Measurements from ENCODE around the gene CYP27B1. TPM values are rescaled to one million over a fixed set of nuclear protein-coding genes. Genes with fewer than 3 reads are reported as not detected.

Gene CYP27B1
- total RNA-seq, 1 donor from 2014 or later, result 3.8 TPM

DNA sequence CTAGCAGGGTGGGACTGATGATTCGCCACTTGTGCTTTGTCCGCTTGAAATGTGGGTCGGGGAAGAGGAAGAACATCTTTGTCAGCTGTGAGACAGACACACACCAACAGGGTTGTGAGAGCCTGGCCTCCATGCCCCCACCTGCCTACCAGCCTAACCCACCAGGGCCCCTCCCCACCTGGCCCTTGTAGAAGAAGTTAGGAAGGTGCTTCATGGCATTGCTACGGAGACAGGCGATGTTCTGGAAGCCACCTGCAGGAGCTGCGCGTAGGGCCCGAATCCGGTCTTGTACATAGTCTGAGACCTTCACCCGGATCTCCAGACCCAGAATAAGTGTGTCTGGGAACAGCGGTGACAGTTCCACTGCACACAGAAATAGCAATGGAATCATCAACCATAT is 2.7 kb upstream of the CYP27B1 start:
- intact Hi-C loops (cut with micrococcal nuclease), result no loop called here

DNA sequence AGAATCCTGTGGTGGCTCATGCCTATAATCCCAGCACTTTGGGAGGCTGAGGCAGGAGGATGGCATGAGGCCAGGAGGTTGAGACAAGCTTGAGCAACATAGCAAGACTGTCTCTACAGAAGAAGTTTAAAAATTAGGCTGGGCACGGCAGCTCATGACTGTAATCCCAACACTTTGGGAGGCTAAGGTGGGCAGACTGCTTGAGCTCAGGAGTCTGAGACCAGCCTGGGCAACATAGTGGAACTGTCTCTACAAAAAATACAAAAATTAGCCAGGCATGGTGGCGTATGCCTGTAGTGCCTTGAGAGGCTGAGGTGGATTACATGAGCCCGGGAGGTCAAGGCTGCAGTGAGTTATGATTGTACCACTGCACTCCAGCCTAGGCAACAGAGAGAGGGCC is 998 bp upstream of the CYP27B1 start:
- intact Hi-C loops (cut with micrococcal nuclease), result no loop called here

DNA sequence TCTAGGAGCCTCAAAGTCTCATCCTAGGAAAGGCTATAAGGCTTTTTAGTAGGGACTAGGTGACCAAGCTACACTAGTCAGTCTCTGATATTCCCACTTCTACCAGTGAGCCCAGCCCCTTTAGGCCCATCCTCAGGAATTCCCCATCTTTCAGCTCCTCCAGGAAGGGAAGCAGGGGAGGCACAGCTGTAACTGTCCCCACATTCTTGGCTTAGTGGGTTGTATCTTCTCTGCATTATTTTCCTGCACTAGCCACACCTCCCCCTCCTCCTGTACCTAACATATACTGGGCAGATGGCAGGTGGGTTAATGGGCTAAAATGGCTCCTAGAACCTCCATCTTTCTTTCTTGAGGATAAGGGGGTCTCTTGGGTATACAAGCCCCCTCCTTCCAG is 424 bp upstream of the CYP27B1 start:
- intact Hi-C loops (cut with micrococcal nuclease), result no loop called here

DNA sequence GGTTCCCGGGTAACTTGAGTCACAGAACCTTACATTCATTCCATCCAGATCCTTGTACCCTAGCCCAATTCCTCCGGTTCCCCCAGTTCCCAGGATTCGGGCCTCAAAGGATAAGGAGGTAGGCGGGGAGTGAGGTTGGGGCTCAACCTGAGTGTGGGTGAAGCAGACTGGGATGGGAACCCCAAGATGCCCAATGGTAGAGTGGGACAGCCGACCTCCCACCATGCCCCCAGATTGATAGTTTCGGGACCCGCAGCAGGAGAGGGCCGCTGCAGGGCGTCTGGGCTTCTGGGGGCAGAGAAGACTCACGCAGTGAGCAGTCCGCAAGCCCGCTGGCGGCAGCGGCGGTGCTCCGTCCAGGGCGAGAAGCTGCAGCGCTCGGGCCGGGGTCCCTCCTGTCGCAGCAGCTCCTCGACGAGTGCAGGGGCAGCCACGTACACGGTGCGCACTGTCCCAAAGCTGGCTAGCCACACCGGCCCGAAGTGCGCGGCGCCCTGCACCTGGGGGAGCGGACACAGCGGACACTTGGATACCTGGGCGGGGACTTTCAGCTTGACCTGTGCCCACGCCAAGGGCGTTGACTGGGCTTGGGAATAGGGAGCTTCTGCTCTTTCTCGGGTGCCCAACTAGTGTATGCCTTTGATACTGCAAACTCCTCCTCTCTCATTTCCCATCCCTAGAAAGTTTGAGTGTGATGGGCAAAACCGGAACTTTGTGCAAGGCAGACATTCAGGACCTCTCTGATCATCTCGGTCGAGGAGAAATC is 997 bp downstream of the CYP27B1 start:
- intact Hi-C loops (cut with micrococcal nuclease), result loop anchor here (2.0 kb wide), 1 partner anchor 17 kb away; the partner anchor contains the start of gene TSFM

DNA sequence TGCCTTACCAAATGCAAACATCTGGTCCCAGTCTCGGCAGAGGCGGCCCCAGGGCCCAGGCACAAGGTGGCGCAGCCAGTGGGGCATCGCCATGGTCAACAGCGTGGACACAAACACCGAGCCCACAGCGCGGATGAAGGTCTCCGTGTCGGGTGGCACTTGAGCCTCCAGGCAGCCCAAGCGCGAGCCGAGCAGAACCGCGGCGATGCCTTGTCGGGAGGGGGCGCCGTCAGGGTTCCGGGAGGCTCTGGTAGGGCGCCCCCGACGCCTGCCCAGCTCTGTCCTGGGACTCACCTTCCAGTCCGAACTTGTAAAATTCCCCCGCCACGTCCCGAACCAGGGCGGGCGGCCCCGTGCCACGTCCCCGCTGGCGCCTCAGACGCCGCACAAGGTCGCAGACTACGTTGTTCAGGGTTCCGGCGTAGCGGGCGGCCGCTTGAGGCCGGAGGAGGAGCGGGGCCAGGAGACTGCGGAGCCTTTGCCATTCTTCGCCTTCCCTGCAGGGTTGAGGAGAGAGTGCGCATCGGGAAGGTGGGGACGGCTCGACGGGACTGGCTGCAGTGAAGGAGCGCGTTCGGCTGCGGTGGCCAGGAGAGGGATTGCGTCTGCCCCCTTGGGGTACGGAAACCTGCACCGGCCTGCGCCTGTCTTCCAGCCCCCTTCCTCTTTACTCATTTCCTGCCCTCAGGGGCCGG is 1.7 kb downstream of the CYP27B1 start:
- intact Hi-C loops (cut with micrococcal nuclease), result loop anchor here (2.0 kb wide), 1 partner anchor 18 kb away; the partner anchor contains the start of gene TSFM

DNA sequence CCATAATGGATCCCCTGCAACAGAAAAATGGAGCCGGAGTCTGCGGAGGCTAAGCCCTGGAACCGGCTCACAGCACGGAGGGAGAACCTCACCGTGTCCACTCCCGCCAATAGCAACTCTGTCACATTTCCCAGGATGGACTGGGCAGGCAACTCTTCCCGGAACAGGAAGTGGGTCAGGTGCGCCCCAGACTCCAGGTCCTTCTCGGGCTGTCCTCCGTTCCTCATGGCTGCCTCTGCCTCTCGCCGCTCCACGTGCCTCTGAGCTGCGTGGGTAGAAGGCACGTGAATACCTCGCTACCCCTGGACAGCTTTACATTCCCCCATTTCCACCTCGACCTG is 2.2 kb downstream of the CYP27B1 start:
- intact Hi-C loops (cut with micrococcal nuclease), result loop anchor here (1.0 to 2.0 kb wide), 2 partner anchors 8 to 18 kb away; partner anchors contain the start of gene TSFM

DNA sequence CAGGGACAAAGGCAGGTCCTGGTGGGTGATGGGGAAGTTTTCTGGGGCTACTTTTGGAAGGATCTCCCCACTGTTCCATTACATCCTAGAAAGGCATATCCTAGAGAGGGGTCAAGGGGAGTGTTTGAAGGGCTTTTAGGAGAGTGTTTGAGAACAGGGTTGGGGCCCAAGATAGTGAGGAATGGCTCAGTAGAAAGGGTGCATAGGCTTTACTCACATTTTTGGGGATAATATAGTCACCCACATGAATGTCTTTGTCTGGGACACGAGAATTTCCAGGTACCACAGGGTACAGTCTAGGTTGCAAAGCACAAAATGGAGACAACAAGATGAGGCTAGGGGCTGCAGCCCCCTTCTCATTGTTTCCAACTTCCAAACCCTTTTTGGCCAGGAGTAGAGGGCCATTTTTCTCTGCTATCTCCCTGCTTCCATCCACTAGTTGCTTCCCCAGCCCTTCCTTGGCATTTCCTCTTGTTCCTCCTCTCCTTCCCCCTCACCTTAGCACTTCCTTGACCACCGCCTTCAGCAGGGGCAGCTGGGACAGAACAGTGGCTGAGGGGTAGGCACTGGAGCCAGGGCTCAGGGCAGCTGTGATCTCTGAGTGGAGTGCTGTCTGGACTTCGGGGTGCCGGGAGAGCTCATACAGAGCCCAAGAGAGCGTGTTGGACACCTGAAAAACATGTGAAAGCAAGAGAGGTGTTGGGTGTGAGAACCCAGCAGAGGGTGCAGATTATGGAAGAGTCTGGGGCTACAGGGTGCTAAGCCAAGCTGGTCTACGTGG is 2.8 kb downstream of the CYP27B1 start:
- intact Hi-C loops (cut with micrococcal nuclease), result loop anchor here (1.0 to 2.0 kb wide), 2 partner anchors 8 to 19 kb away; partner anchors contain the start of gene TSFM

DNA sequence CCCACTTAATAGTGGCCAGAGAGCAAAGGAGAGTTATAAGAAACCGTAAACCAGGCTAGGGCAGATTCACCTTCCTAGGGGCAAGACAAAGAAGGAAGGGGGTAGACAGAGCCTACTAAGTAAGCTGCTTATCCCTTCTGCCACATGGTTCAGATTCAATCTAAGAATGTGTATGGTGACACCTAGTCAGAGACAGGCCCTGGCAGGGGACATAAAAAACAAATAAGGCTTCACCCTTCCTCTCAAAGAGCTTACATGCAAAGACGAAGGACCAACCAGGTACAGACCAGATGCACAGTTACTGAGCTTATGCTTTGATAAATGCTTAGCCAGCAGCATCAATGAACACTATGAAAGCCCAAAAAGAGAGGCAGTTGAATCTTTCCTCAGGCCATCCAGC is 4.4 kb downstream of the CYP27B1 start:
- intact Hi-C loops (cut with micrococcal nuclease), result no loop called here

DNA sequence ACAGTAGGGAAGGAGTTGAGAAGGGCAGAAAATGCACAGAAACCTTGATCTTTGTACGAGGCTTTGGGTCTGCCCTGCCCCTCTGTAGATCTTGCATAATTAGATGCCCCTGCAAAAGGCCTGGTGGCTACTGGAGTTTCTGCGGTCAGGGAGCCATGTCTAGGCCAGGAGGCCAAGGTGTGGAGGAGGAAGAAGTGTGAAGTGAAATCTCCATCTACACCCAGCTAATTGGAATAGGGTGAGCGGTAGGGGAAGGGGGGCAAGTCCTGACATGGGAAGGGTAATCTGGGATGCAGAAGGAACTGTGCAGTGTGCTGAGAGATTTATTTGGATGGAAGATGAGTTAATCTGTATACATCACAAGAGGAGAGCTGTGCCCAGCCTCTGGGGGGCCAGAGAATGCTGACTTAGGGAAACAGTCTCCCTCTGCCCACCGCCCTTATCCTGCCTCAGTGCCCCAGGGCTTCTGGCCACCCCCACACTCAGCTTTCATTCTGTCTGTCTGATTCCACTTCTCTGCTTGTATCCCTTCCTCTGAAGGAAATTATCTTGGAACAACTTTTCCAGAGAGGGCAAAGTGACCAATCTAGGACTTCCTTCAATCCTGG is 5.4 kb downstream of the CYP27B1 start:
- intact Hi-C loops (cut with micrococcal nuclease), result no loop called here

DNA sequence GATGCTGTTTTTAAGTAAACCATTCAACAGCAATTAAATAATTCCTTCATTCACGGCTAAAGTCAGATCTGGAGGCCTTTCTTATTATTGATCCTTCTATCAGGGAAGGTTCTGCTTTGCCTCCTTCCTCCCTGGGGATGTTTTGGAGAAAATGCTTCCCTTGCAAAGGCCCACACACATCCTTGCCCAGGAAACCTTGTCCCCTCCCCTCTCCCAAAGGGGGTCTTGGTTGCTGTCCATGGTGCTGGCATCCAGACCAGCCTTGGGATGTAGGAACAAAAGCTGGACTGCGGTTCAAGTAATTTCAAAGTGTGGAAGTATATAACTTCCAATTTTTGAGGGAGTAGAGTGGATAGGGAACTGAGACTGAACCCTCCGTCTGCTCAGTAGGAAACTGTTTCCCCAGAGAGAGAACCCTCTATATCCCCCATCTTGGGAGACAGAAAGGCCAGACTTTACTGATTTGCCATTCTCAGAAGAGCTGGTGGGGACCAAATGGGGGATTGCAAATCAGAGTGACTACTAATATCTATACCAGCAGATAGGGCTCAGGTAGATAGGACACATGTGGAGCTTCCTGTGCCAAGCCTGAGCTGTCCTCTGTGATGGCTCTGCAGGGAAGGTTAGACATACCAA is 6.4 kb downstream of the CYP27B1 start:
- intact Hi-C loops (cut with micrococcal nuclease), result no loop called here

DNA sequence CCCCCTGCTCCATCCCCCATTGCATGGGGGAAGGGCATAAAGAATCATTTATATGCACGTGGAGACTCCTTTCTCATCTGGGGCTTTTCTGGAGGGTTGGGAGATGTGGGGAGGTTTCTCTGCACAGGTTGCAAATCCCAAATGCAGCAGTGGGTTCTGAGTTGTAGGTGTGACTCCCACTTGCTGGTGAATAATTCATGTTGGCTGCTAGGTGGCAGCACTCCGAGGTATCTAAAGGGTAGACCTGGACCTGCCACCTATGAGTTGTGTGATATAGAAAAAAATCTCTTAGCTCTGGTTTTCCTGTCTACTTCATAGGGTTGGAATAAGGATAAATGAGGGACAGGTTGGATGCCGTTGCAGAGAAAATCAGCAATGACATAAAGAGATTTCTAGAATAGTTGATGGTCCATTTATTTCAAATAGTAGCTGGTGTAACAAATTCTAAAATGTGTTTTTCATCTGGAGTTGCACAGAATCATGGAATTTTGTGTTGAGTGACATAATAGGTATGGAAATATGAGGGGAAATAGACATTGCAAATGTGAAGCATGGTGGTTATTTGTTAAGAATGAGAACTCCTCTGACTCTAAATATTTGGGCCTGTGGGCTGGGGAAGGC is 7.4 kb downstream of the CYP27B1 start:
- intact Hi-C loops (cut with micrococcal nuclease), result loop anchor here (1.0 to 10.0 kb wide), 2 partner anchors 13 to 1035 kb away; partner anchors contain the start of genes EEF1AKMT3, METTL1 and NACA

DNA sequence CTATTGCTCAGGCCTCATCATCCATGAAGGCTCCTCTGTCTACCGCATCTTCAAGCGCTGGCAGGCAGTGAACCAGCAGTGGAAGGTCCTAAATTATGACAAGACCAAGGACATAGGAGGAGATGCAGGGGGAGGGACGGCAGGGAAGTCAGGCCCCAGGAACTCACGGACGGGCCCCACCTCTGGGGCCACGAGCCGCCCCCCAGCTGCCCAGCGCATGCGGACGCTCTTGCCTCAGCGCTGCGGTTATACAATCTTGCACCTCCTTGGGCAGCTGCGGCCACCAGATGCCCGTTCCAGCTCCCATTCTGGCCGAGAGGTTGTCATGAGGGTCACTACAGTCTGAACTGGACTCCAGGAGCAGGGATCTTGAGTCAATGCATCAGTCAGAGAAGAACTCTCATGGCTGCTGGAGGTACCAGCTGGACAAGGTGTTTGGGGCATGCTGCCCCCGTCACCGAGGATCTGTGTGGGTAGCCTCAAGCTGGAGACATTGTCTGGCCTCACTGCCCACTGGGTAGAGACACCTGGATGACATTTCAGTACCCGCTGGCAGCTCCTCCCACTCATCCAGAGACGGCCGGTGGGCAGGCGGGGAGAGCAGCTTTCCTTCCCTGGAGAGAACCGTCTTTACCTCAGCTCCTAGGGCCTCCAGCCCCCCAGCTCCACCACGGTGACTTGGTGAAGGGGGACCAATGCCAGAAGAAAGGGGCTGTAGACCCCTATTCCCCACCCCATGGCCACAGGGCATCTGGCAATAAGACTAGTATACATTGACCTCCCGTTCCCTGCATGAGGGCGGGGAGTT is 8.1 kb downstream of the CYP27B1 start:
- intact Hi-C loops (cut with micrococcal nuclease), result loop anchor here (1.0 to 10.0 kb wide), 2 partner anchors 14 to 1034 kb away; partner anchors contain the start of genes EEF1AKMT3, METTL1 and NACA

DNA sequence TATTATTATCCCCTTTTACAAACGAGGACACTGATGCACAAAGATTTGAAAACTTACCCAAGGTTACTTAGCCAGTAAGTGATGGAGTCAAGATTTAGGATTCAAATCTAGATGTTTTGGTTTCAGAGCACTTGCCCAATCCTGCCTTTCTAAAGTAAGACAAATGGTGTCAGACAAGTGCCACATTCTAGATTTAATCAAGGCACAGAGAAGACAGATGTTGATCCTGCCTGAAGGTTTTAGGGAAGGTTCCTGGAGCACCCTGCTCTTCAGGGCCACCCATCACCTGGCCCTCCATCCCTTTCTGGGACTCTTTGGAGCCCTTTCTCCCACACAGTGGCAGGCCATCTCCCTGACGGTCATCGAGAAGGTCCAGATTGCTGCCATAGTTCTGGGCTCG is 9.1 kb downstream of the CYP27B1 start:
- intact Hi-C loops (cut with micrococcal nuclease), result loop anchor here (2.0 to 10.0 kb wide), 2 partner anchors 81 to 1033 kb away; partner anchors contain the start of gene NACA

DNA sequence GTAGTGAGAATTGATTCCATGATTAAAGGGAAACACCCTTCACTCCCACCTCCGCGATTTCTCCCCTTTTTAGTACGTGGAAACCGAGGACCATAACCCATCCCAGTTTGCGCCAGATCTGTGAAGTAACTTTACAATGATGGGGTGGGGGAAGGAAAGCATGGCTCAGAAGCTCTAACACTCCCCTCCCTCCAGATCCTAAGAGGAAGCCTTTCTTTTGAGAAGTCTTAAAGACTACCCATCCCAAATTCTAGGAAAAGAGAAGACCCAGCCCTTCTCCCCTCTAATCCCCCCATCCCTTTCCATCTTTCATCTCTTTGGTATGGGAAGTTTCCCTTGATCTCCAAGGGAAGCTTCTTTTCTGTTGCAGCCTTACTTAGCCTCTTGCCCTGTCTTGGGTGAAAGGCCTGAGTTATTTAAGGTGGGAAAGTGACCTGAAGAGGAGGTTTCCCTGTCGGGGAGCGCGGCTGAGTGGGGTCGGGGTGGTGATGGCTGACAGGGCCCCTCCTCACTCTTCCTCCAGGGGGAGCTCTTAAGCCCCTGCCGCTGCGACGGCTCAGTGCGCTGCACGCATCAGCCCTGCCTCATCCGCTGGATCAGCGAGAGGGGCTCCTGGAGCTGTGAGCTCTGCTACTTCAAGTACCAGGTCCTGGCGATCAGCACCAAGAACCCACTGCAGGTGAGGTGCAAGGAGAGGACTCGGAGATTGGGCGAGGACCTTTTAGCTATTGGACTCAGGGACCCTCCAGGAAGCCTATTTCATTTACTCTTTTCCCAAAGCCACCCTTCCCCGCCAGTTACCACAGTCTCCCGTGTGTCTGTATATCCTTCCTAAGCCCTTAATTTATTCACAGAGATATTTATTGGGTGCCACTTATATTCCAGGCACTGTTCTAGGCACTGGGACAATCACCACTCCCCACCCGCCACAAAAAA is 10.2 kb downstream of the CYP27B1 start:
- intact Hi-C loops (cut with micrococcal nuclease), result loop anchor here (1.0 to 10.0 kb wide), 5 partner anchors 8 to 1032 kb away; partner anchors contain the start of genes NACA and TSFM

DNA sequence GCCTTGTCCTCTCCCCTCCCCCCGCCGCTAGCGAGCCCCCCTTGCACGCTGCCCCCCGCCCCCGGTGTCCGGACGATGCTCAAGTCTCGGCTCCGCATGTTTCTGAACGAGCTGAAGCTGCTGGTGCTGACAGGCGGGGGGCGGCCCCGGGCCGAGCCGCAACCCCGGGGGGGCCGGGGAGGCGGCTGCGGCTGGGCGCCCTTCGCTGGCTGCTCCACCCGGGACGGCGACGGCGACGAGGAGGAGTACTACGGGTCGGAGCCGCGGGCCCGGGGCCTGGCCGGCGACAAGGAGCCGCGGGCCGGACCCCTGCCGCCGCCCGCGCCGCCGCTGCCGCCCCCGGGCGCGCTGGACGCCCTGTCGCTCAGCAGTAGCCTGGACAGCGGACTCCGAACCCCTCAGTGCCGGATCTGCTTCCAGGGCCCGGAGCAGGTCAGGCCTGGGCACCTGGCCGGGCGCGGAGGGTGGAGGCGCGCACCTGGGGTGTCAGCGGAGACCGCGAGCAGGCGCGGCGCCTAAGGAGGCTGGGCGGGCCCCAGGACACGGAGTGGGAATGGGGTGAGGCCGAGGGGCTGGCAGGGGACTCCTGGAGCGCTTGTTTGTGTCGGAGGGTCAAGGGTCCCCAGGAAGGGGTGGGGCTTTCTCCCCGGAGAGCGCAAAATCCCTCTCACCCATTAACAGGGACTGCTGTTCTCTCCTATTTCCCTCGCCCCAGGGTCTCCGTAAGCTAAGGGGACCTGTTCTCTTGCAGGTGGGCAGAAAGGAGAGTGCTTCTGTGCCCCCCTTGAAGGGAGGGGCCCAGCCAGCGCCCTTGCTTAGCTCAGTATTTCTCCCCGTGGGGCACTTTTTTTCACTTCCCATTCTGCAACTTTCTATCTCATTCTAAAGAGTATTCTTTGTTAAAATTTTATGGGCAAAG is 11.2 kb downstream of the CYP27B1 start:
- intact Hi-C loops (cut with micrococcal nuclease), result loop anchor here (1.0 to 10.0 kb wide), 6 partner anchors 9 to 1031 kb away; partner anchors contain the start of genes NACA and TSFM

DNA sequence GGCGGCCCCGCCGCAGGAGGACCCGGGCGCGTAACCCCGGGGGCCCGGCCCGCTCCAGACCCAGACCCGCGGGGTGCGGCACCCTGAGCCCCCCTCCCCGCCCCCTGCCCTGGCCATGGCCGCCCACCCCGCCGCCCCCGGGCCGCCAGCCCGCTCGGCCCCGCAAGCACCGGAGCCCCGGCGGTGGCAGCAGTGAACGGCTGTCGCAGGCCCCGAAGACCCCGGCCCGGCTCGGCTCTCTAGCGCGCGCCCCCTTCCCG is 11.8 kb downstream of the CYP27B1 start:
- intact Hi-C loops (cut with micrococcal nuclease), result loop anchor here (2.0 to 10.0 kb wide), 2 partner anchors 14 to 1030 kb away; partner anchors contain the start of gene NACA

Measured in T-helper 1 cell treated with Interleukin-12 subunit alpha and Interleukin-12 subunit beta and Interleukin-4 antibody, amounts not matched to agents 30 ng/mL and 1 ng/mL, for 36 hours (primary cell).